ENCODE data around the gene SNAPC4.
A peak's percentile ranks its signal among the peaks of the same experiment; 100 is the strongest.
"Not testable (repeated sequence)": the region's sequence is repeated elsewhere in the genome, so short reads cannot be mapped to it uniquely, and the experiment has no call there.

The SNAPC4 gene

GRCh38 chr9:136355616-136356557 lies 44.1 kb downstream of the SNAPC4 start:
- DNase-seq (ENCODE audit: low spot score): no peak

DNA sequence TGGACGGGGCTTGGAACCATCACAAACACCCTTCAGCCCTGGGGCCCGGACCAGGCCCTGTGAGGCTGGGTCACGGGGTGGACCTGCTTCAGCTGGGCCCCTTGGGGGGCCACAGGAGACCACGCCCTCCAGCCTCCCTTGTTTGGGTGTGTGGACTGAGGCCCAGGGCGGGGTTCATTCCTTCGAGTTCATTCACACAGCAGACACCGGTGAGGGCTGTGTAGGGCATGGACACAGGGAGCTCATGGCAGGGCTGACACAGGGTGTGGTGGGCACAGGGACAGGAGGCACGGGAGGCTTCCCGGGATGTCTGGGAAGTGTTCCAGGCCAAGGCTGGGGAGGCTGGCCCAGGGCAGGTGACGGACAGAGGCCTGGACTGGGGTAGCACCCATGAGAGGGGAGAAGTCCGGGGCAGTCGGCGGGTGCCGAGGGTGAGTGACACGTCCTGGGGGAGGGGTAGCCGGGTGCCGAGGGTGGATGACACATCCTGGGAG lies 45.3 kb downstream of the SNAPC4 start:
- DNase-seq (ENCODE audit: low spot score): peak; percentile 65

GRCh38 chr9:136353757-136354488 lies 46.0 kb downstream of the SNAPC4 start:
- no peak for DNase-seq (ENCODE audit: low spot score)

GRCh38 chr9:136353088-136353487 lies 46.9 kb downstream of the SNAPC4 start:
- DNase-seq (ENCODE audit: low spot score): no peak

GRCh38 chr9:136352682-136353081 lies 47.3 kb downstream of the SNAPC4 start:
- DNase-seq (ENCODE audit: low spot score): no peak

- DNase-seq (ENCODE audit: low spot score): not testable (repeated sequence)
Observed at GRCh38 chr9:136351868-136352267, 48.1 kb downstream of the SNAPC4 start.

DNA sequence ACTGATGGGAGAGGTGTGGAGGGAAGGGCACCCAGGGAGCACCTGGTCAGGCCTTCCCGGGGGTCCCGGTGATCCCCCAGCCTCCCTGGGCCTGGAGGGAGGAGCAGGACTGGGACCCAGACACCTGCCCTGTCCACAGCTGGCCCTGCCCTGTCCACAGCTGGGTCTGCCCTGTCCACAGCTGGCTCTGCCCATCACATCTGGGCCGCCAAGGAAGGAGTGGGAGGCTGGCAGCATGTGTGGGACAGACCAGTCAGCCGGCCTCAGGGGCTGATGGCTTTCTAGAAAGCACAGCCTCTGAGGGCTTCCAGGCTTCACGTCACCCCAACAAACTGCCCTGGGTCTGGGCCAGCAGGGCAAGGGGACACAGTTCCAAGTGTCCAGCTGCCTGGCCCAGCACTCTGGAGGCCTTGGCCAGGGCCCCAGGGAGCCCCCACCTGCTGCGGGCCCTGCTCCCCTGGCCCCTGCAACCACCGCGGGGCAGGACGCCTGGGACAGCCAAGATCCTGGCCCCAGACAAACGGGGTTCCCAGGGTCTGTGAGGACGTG lies 48.6 kb downstream of the SNAPC4 start:
- no peak for DNase-seq (ENCODE audit: low spot score)
